Loucy (cell line): Measurements from ENCODE around the gene SACS.
"Not testable (repeated sequence)": the region's sequence is repeated elsewhere in the genome, so short reads cannot be mapped to it uniquely, and the experiment has no call there.

Experiments
- H2AFZ ChIP-seq: fragments of 200-600 bp; sonication (generic); 2 replicates; pipeline ENCODE4 v1.6.0; 2016; ENCODE audit warnings: antibody characterized with exemption, mild to moderate bottlenecking, low read length, moderate library complexity
- H3F3A ChIP-seq: fragments of 200-600 bp; 2 replicates; pipeline ENCODE4 v1.6.0; 2016; ENCODE audit warnings: antibody characterized with exemption, low read depth, mild to moderate bottlenecking
- H3K27me3 ChIP-seq: fragments of 200-600 bp; sonication (generic); 2 replicates; pipeline ENCODE4 v1.6.1; 2014; ENCODE audit warnings: low read length, mild to moderate bottlenecking; ENCODE audit not compliant: insufficient read depth, poor library complexity, severe bottlenecking
- H3K36me3 ChIP-seq: fragments of 200-600 bp; sonication (generic); 2 replicates; pipeline ENCODE4 v1.6.1; 2016; ENCODE audit warnings: low read length; ENCODE audit not compliant: insufficient read depth
- H3K4me1 ChIP-seq: fragments of 200-600 bp; sonication (generic); 2 replicates; pipeline ENCODE4 v1.5.1; 2014; ENCODE audit warnings: low read length, mild to moderate bottlenecking; ENCODE audit not compliant: insufficient read depth, poor library complexity, severe bottlenecking
- H3K4me2 ChIP-seq: fragments of 200-600 bp; sonication (generic); 2 replicates; pipeline ENCODE4 v1.6.0; 2014; ENCODE audit warnings: antibody characterized with exemption, low read length, low read depth, mild to moderate bottlenecking; ENCODE audit not compliant: poor library complexity, severe bottlenecking
- H3K4me3 ChIP-seq: fragments of 200-600 bp; sonication (generic); 2 replicates; pipeline ENCODE4 v1.5.1; 2014; ENCODE audit warnings: low read length, mild to moderate bottlenecking, mixed read lengths; ENCODE audit not compliant: poor library complexity, severe bottlenecking
- H3K79me2 ChIP-seq: fragments of 200-600 bp; sonication (generic); 2 replicates; pipeline ENCODE4 v1.6.1; 2014; ENCODE audit warnings: low read length; ENCODE audit not compliant: insufficient read depth
- H3K9ac ChIP-seq: fragments of 200-600 bp; sonication (generic); 2 replicates; pipeline ENCODE4 v1.6.0; 2014; ENCODE audit warnings: mild to moderate bottlenecking, low read depth, low read length, moderate library complexity; ENCODE audit not compliant: poor library complexity, severe bottlenecking
- H3K9me2 ChIP-seq: fragments of 200-600 bp; sonication (generic); replicated peaks from 2 replicates; pipeline ENCODE4 v1.6.1; 2016; ENCODE audit warnings: low read depth, low read length, mixed read lengths
- H3K9me3 ChIP-seq: fragments of 200-600 bp; sonication (generic); 2 replicates; pipeline ENCODE4 v1.6.1; 2014; ENCODE audit warnings: mild to moderate bottlenecking, antibody characterized with exemption, low read length, low read depth; ENCODE audit not compliant: insufficient read depth
- H4K20me1 ChIP-seq: fragments of 200-600 bp; sonication (generic); 2 replicates; pipeline ENCODE4 v1.6.0; 2014; ENCODE audit warnings: antibody characterized with exemption, low read length, mild to moderate bottlenecking; ENCODE audit not compliant: insufficient read depth, poor library complexity, severe bottlenecking
- CTCF ChIP-seq: fragments of 200-600 bp; sonication (generic); conservative IDR thresholded peaks from 2 replicates; pipeline ENCODE4 v1.5.1; 2014; ENCODE audit warnings: mild to moderate bottlenecking, antibody characterized with exemption, low read length
- EZH2phosphoT487 ChIP-seq: fragments of 200-600 bp; IDR thresholded peaks from 2 replicates; pipeline ENCODE4 v1.6.1; 2018; ENCODE audit warnings: antibody characterized with exemption, mild to moderate bottlenecking, moderate library complexity, borderline replicate concordance

Gene SACS

GRCh38 chr13:23320926-23321534 lies 112.5 kb downstream of the SACS start:
- H3K4me2 ChIP-seq, result no peak overlapping the region

GRCh38 chr13:23319883-23320224 lies 113.6 kb downstream of the SACS start:
- Histone ChIP-seq H4K20me1 (no peaks in the 10 kb centered on the region), H3F3A (no peaks in the 10 kb centered on the region), H3K4me2 (no peak overlapping the region), H3K36me3 (no peaks in the 10 kb centered on the region), H3K4me3 (no peak overlapping the region), H3K9me3 (no peaks in the 10 kb centered on the region), H3K27me3 (no peaks in the 10 kb centered on the region), H3K4me1 (no peaks in the 10 kb centered on the region), H2AFZ (no peak overlapping the region), H3K9me2 (no peaks in the 10 kb centered on the region), H3K79me2 (no peaks in the 10 kb centered on the region), H3K9ac (no peak overlapping the region)
- TF ChIP-seq EZH2phosphoT487 (no peak), CTCF (no peak)

More at GRCh38 chr13:23320926-23321534, 112.5 kb downstream of the SACS start:
- H4K20me1 ChIP-seq, result no peaks in the 10 kb centered on the region
- H3K4me3 ChIP-seq, result no peak overlapping the region
- H3K79me2 ChIP-seq, result no peaks in the 10 kb centered on the region
- H3K9me3 ChIP-seq, result no peaks in the 10 kb centered on the region
- no peaks in the 10 kb centered on the region for H3K9me2 ChIP-seq
- no peaks in the 10 kb centered on the region for H3F3A ChIP-seq
- H3K4me1 ChIP-seq, result no peaks in the 10 kb centered on the region
- no peaks in the 10 kb centered on the region for H3K36me3 ChIP-seq
- H3K9ac ChIP-seq, result no peak overlapping the region
- no peaks in the 10 kb centered on the region for H3K27me3 ChIP-seq
- TF ChIP-seq CTCF (no peak), EZH2phosphoT487 (no peak)
- H2AFZ ChIP-seq, result no peak overlapping the region

DNA sequence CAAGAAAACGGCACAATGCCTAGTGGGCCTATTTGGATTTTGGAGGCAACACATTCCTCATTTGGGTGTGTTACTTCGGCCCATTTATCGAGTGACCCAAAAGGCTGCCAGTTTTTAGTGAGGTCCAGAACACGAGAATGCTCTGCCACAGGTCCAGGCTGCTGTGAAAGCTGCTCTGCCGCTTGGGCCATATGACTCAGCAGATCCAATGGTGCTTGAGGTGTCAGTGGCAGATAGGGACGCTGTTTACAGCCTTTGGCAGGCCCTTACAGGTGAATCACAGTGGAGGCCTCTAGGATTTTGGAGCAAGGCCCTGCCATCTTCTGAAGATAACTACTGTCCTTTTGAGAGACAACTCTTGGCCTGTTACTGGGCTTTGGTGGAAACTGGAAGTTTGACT lies 118.7 kb downstream of the SACS start:
- H3K9me2 ChIP-seq, H2AFZ ChIP-seq, H3F3A ChIP-seq, H3K9ac ChIP-seq, H4K20me1 ChIP-seq, H3K36me3 ChIP-seq, H3K9me3 ChIP-seq, H3K4me1 ChIP-seq, H3K4me3 ChIP-seq, H3K27me3 ChIP-seq, H3K79me2 ChIP-seq, H3K4me2 ChIP-seq: not testable (repeated sequence)

DNA sequence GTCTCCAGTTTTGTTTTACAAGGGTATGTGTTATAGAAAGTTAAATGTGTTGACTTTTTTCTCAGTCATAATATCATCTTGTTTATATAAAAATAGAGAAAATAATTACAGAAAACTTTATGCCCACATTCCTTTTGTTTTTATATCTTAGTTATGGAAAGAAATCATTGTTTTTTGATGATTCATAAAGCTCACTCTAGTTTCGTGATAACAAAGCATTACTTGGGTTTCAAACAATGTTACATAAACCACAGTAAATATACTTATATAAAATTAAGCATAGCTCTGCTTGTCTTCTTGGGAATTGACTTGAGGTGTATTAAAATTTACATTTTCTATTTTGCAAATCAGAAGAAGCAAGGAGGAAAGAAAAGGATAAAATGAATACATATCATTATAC lies 140.9 kb downstream of the SACS start:
- Histone ChIP-seq H3K36me3 (no peaks in the 10 kb centered on the region), H3F3A (no peaks in the 10 kb centered on the region), H3K9me3 (no peaks in the 10 kb centered on the region), H3K4me2 (no peak overlapping the region), H3K79me2 (no peaks in the 10 kb centered on the region), H3K9me2 (no peaks in the 10 kb centered on the region), H4K20me1 (no peaks in the 10 kb centered on the region), H3K4me3 (no peak overlapping the region), H3K9ac (no peak overlapping the region), H3K4me1 (no peaks in the 10 kb centered on the region), H2AFZ (no peak overlapping the region), H3K27me3 (no peaks in the 10 kb centered on the region)
- TF ChIP-seq CTCF (no peak), EZH2phosphoT487 (no peak)
